ENCODE data around the gene GRID1.

- no peak for TF ChIP-seq CTCF (IDR thresholded peaks at IDR 0.05; ENCODE audit: low read length)
- no peak for TF ChIP-seq EZH2 (optimal IDR thresholded peaks at IDR 0.05; ENCODE audit: low read depth, low read length)
These were observed 419.8 kb downstream of the GRID1 start for GRCh38 chr10:85946713-85947326.
